Panc1 (cell line): ENCODE data around the gene HLA-E. TPM values are rescaled to one million over a fixed set of nuclear protein-coding genes. Genes with fewer than 3 reads are reported as not detected.

Experiments used
- ATAC-seq: fragments of 200-7000 bp; cut with Tn5 transposase; 2 replicates; pipeline ENCODE4 v1.9.1; 2020; ENCODE audit warnings: mild to moderate bottlenecking, moderate library complexity
- BruUV-seq: library from RNA; stranded (reverse); fragments of 400-500 nt; replicated peaks from 2 replicates; lab custom pipeline; 2021; lab: Mats Ljungman, UMichigan
- CTCF ChIA-PET: fragments of 300-600 bp; sonication (Branson Sonifier 250); formaldehyde crosslinking; loops from one replicate; lab custom pipeline; 2022; ENCODE audit warnings: antibody characterized with exemption; lab: Charles Lee
- POLR2A ChIA-PET: fragments of 300-600 bp; sonication (Branson Sonifier 250); formaldehyde crosslinking; loops from one replicate; lab custom pipeline; 2022; ENCODE audit warnings: antibody characterized with exemption; lab: Charles Lee
- DNase-seq: peaks from one replicate; pipeline ENCODE4 v3.0.0-alpha.2; 2010; ENCODE audit warnings: low read depth, low spot score
- H3K27ac ChIP-seq: 2 replicates; pipeline ENCODE4 v1.5.1; 2011; ENCODE audit warnings: mild to moderate bottlenecking, low read length, inconsistent platforms
- H3K27me3 ChIP-seq: fragments of 200-500 bp; sonication (Bioruptor generic); 2 replicates; pipeline ENCODE4 v1.6.0; 2014; ENCODE audit warnings: low read length, inconsistent platforms; ENCODE audit not compliant: control insufficient read depth, insufficient read depth
- H3K36me3 ChIP-seq: fragments of 200-500 bp; sonication (Bioruptor generic); 2 replicates; pipeline ENCODE4 v1.5.1; 2014; ENCODE audit warnings: inconsistent platforms, mild to moderate bottlenecking, low read length, moderate library complexity; ENCODE audit not compliant: control insufficient read depth, insufficient read depth
- H3K4me1 ChIP-seq: 2 replicates; pipeline ENCODE4 v1.5.1; 2011; ENCODE audit warnings: inconsistent platforms, mild to moderate bottlenecking, low read length, moderate library complexity; ENCODE audit not compliant: control insufficient read depth, insufficient read depth
- H3K4me3 ChIP-seq, 2 experiments: 2 replicates each; pipeline ENCODE4 v1.5.1; 2011 to 2012; ENCODE audit warnings: low read depth in 2 of 2, low read length in 2 of 2, mild to moderate bottlenecking in 2 of 2, inconsistent platforms in 1 of 2, moderate library complexity in 1 of 2
- H3K9me3 ChIP-seq: fragments of 200-500 bp; sonication (Bioruptor generic); 2 replicates; pipeline ENCODE4 v1.5.1; 2014; ENCODE audit warnings: low read depth, mild to moderate bottlenecking, inconsistent platforms, low read length, moderate library complexity; ENCODE audit not compliant: control insufficient read depth, insufficient read depth
- POLR2AphosphoS5 ChIP-seq: IDR thresholded peaks from 2 replicates; pipeline ENCODE4 v1.6.1; 2012; ENCODE audit warnings: mild to moderate bottlenecking, low read depth, low read length, moderate library complexity
- SIN3A ChIP-seq: IDR thresholded peaks from 2 replicates; pipeline ENCODE4 v1.6.1; 2012; ENCODE audit warnings: low read depth, mild to moderate bottlenecking, low read length, moderate library complexity, borderline replicate concordance; ENCODE audit not compliant: insufficient read depth
- TCF7L2 ChIP-seq: IDR thresholded peaks from 2 replicates; pipeline ENCODE4 v1.6.1; 2011; ENCODE audit warnings: mild to moderate bottlenecking, low read depth, low read length, inconsistent platforms
- in situ Hi-C: cut with HindIII; loops from 2 replicates; pipeline ENCODE4 v1.10.0; 2016; ENCODE audit warnings: low sequenced_read_pairs, low pct_unique_long_range_greater_than_20kb
- intact Hi-C: fragments of 100-400 bp; cut with micrococcal nuclease; formaldehyde crosslinking; loops from one replicate; pipeline ENCODE4 v1.10.0; 2022; ENCODE audit not compliant: unreplicated experiment
- total RNA-seq: library from RNA; stranded (reverse); gene quantifications from one replicate; pipeline ENCODE4 v1.2.1, GENCODE V29; 2021; ENCODE audit not compliant: unreplicated experiment
- TF ChIP-seq, protein P1 (sequence below), 2 experiments: IDR thresholded peaks; 2 replicates each; pipeline ENCODE4 v1.6.1; 2011 to 2012; ENCODE audit warnings: low read depth in 2 of 2, control low read depth in 1 of 2, low read length in 1 of 2, mild to moderate bottlenecking in 1 of 2, moderate library complexity in 1 of 2; ENCODE audit not compliant: insufficient read depth in 1 of 2
- TF ChIP-seq, protein P2 (sequence below): fragments of 450-650 bp; IDR thresholded peaks from 2 replicates; pipeline ENCODE4 v1.5.1; 2017; ENCODE audit warnings: mild to moderate bottlenecking

Gene HLA-E
- total RNA-seq, 1 experiment from 2014 or later: 132 TPM

DNA sequence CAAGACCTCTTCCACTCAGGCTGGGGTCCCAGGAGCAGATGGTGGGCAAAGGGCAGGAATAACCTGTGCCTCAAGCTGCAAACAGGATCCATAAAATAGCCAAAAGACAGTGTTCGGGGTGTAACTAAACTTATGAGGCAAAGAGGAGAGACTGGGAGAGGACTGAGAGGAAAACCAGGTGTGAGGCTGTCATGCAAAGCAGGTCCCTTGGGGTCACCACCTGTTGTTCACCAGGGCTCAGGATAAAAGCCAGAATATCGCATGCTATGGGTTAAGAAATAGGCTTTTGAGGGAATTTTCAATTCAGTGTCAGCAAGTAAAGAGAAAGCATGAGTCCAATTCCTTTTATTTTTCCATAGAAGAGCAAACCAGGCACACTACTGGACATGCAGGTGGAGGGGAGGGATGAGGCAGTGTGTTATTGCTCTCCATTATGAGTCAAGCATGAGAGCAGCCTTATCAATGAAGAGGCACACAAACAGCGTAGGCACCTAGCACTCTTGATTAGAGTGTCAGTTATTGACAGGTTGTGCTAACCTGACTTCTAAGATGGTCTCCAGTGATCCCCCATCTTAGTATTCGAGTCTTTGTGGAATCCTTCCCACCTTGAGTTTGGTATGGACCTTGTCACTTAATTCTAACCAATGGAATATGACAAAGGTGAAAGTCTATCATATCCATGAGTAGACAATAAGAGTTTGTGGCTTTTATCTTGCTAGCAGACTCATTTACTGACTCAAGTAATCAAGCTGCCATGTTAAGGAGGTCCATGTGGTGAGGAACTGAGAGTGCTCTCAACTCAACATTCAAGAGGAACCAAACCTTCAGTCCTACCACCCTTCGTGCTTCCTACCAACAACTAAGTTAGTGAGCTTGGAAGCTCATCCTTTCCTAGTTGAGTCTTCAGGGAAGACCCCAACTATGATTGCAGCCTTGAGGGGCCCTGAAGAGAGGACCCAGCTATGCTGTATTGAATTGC, 18.8 kb downstream of the HLA-E start:
- ChIA-PET POLR2A (no interaction called here), CTCF (no interaction called here)
- H3K27ac ChIP-seq: no peak overlapping the region
- TF ChIP-seq POLR2AphosphoS5 (no peak), TCF7L2 (no peak), SIN3A (no peak)
- TF ChIP-seq, protein P1, sequence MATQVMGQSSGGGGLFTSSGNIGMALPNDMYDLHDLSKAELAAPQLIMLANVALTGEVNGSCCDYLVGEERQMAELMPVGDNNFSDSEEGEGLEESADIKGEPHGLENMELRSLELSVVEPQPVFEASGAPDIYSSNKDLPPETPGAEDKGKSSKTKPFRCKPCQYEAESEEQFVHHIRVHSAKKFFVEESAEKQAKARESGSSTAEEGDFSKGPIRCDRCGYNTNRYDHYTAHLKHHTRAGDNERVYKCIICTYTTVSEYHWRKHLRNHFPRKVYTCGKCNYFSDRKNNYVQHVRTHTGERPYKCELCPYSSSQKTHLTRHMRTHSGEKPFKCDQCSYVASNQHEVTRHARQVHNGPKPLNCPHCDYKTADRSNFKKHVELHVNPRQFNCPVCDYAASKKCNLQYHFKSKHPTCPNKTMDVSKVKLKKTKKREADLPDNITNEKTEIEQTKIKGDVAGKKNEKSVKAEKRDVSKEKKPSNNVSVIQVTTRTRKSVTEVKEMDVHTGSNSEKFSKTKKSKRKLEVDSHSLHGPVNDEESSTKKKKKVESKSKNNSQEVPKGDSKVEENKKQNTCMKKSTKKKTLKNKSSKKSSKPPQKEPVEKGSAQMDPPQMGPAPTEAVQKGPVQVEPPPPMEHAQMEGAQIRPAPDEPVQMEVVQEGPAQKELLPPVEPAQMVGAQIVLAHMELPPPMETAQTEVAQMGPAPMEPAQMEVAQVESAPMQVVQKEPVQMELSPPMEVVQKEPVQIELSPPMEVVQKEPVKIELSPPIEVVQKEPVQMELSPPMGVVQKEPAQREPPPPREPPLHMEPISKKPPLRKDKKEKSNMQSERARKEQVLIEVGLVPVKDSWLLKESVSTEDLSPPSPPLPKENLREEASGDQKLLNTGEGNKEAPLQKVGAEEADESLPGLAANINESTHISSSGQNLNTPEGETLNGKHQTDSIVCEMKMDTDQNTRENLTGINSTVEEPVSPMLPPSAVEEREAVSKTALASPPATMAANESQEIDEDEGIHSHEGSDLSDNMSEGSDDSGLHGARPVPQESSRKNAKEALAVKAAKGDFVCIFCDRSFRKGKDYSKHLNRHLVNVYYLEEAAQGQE (IDR thresholded peaks at IDR 0.05; ENCODE audit: insufficient read depth in 1 of 2, low read depth in 2 of 2, low read length in 1 of 2): no peak
- TF ChIP-seq, protein P2, sequence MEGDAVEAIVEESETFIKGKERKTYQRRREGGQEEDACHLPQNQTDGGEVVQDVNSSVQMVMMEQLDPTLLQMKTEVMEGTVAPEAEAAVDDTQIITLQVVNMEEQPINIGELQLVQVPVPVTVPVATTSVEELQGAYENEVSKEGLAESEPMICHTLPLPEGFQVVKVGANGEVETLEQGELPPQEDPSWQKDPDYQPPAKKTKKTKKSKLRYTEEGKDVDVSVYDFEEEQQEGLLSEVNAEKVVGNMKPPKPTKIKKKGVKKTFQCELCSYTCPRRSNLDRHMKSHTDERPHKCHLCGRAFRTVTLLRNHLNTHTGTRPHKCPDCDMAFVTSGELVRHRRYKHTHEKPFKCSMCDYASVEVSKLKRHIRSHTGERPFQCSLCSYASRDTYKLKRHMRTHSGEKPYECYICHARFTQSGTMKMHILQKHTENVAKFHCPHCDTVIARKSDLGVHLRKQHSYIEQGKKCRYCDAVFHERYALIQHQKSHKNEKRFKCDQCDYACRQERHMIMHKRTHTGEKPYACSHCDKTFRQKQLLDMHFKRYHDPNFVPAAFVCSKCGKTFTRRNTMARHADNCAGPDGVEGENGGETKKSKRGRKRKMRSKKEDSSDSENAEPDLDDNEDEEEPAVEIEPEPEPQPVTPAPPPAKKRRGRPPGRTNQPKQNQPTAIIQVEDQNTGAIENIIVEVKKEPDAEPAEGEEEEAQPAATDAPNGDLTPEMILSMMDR: no peak
- in situ Hi-C loops (no loop called here), intact Hi-C loops (no loop called here)
- no peak for ATAC-seq
- H3K9me3 ChIP-seq: no peaks in the 10 kb centered on the region
- H3K27me3 ChIP-seq: no peaks in the 10 kb centered on the region
- no TSS peak for BruUV-seq
- no peak overlapping the region for H3K4me3 ChIP-seq
- no peak for DNase-seq
- H3K4me1 ChIP-seq: no peaks in the 10 kb centered on the region
- H3K36me3 ChIP-seq: no peaks in the 10 kb centered on the region

DNA sequence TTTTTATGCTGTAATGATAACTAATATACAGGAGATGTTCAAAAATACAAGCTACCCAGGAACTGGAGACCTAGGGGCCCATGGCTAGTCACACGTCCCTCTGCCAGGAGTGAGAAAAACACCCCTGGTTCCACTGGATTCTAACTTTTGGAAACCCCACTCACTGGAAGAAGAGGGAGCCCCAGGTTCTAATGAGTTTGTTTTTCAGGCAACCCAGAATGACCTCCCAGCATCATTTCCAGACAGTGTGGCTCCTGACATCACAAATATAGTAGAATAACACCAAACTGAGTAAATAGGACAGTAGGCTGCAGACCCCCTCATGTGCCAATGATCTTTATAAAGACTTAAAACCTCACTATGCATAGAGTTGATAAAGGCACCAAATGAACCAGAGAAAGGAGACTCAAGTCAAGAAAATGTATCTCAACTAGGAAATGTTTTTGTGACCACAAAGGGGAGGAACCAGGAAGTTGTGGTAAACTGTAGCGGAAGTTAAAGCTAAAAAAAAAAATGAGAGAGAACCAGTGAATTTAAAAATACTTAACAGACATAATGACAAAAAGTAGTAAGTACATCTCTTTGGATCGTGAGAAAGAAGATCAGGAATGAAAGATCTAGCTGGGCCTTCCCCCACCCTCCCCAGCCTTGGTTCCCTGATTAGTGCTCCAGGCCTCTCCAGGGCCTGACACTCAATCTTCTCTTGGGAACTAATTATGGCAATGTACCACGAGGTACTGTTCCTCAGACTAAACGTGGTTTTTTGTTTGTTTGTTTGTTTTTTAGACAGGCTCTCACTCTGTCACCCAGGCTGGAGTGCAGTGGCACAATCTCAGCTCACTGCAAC, 19.8 kb downstream of the HLA-E start:
- Histone ChIP-seq H3K9me3 (no peaks in the 10 kb centered on the region), H3K4me1 (no peaks in the 10 kb centered on the region), H3K27ac (no peak overlapping the region), H3K4me3 (no peak overlapping the region), H3K36me3 (no peaks in the 10 kb centered on the region), H3K27me3 (no peaks in the 10 kb centered on the region)
- TF ChIP-seq POLR2AphosphoS5: no peak
- ChIA-PET CTCF (interaction anchor here (0.6 to 1.0 kb wide), 2 partner anchors 23 to 422 kb away, joined by 3 to 5 read pairs; no protein-coding TSS in a partner anchor), POLR2A (no interaction called here)
- DNase-seq (no peak), ATAC-seq (no peak)
- in situ Hi-C loops (no loop called here), intact Hi-C loops (no loop called here)
- BruUV-seq: no TSS peak
